ENCODE results near the gene ZNF711.

DNA sequence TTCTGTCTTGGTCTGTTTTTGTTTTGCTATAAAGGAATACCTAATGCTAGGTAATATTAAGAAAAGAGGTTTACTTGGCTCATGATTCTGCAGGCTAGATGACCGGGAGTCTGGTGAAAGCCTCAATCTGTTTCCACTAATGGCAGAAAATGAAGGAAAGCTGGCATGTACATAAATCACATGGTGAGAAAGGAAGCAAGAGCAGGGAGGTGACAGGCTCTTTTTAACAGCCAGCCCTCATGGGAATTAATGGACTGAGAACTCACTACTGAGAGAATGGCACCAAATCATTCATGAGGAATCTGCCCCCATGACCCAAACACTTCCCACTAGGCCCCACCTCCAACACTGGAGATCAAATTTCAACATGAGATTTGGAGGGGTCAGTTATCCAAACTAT is 27.8 kb upstream of the ZNF711 start:
- TF ChIP-seq, protein P1, sequence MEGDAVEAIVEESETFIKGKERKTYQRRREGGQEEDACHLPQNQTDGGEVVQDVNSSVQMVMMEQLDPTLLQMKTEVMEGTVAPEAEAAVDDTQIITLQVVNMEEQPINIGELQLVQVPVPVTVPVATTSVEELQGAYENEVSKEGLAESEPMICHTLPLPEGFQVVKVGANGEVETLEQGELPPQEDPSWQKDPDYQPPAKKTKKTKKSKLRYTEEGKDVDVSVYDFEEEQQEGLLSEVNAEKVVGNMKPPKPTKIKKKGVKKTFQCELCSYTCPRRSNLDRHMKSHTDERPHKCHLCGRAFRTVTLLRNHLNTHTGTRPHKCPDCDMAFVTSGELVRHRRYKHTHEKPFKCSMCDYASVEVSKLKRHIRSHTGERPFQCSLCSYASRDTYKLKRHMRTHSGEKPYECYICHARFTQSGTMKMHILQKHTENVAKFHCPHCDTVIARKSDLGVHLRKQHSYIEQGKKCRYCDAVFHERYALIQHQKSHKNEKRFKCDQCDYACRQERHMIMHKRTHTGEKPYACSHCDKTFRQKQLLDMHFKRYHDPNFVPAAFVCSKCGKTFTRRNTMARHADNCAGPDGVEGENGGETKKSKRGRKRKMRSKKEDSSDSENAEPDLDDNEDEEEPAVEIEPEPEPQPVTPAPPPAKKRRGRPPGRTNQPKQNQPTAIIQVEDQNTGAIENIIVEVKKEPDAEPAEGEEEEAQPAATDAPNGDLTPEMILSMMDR (IDR thresholded peaks at IDR 0.05), result no peak
- no peak for TF ChIP-seq POLR2A (IDR thresholded peaks at IDR 0.05)
